Glomerular visceral epithelial cell (primary cell): ENCODE measurements around the gene GPC6.
"Not testable (repeated sequence)": the region's sequence is repeated elsewhere in the genome, so short reads cannot be mapped to it uniquely, and the experiment has no call there.

ENCODE experiments used
- DNase-seq: peaks from one replicate; pipeline ENCODE4 v3.0.0-alpha.2; 2016; ENCODE audit errors: extremely low spot score

GPC6 gene

GRCh38 chr13:93318534-93319254 lies 92.1 kb downstream of the GPC6 start:
- DNase-seq = no peak

DNA sequence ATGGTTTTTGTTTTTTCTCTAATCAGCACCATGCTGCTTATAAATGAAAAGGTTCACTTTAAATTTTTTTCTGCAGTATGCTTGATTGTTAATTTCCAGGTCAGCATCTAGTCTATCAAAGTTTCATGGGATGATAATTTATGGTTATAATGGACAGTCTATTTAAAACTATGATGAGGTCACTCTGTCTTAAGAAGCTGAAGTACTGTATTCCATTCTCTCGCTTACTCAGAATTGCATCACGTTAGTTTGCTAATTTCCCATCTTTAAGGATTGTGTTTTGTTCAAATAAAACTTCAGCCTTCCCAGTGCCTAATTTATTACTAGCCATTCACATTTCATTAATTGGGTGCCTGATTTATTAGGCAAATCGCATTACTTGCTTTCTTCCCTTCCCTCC lies 94.3 kb downstream of the GPC6 start:
- no peak for DNase-seq

DNA sequence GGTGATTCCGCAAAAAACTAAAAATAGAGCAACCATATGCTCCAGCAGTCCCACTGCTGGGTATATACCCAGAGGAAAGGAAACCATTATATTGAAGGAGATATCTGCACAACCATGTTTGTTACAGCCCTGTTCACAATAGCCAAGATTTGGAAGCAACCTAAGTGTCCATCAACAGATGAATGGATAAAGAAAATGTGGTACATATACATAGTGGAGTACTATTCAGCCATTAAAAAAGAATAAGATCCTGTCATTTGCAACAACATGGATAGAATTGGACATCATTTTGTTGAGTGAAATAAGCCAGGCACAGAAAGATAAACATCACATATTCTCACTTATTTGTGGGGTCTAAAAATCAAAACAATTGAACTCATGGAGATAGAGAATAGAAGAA lies 97.3 kb downstream of the GPC6 start:
- not testable (repeated sequence) for DNase-seq

GRCh38 chr13:93325303-93326233 lies 99.0 kb downstream of the GPC6 start:
- no peak for DNase-seq

- no peak for DNase-seq
Observed at GRCh38 chr13:93326234-93326811, 99.7 kb downstream of the GPC6 start.

DNA sequence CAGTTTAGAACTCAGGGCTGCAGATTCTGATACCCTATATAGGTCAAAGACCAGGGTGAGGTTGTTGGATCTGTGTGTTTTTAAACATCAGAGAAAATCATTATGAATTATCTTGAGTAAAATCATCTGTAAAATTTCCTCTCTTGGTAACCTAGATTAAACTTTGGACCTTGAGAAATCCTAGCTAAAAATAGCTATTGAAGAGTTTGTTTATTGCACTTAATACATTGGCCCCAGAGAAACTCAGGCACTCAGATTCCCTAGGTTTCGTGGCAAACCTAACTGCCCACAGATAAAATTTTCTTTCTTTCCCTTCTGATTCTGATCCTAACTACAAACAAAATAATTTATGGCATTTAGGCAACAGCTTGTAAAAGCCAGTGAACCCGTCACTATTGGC lies 102.3 kb downstream of the GPC6 start:
- no peak for DNase-seq

DNA sequence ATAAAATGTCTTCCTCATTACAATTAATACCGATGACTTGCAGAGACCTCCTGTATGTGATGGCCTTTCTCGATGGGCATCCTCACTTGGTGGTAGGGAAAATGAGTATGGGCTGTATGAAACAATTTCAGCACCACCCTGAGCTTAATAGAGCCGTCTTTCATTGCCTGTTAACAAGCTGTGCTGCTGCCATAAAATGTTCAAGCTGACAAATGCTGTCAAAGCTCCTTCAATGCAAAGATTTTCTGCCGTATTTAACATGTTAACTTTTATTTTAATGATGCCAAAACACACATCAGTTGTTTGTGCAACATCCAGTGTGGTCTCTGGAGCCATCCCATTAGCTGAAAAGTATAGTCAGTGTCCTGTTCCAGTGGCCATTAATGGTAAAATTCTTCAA lies 110.1 kb downstream of the GPC6 start:
- DNase-seq = no peak

GRCh38 chr13:93338030-93338429 lies 111.4 kb downstream of the GPC6 start:
- DNase-seq = no peak

GRCh38 chr13:93338906-93339305 lies 112.3 kb downstream of the GPC6 start:
- peak; percentile 5 for DNase-seq

DNA sequence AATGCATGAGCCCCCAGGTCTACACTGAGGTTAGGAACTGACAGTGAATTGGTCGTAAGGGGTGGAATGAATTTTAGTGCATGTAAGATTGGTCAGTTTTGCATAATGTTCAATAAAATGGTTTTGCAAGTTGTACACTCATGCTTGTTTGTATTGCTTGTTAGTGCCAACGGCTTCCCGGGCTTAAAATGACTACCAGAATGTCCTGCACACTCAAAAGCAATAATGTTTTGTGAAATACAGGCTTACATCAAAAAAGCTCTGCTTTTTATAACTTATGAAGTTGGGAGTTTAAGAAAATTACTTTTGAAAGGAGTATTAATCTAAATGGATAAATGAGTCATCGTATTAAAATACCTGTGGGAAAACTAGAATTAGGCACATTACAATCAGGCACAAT lies 112.9 kb downstream of the GPC6 start:
- no peak for DNase-seq

GRCh38 chr13:93341517-93341916 lies 114.9 kb downstream of the GPC6 start:
- no peak for DNase-seq

DNA sequence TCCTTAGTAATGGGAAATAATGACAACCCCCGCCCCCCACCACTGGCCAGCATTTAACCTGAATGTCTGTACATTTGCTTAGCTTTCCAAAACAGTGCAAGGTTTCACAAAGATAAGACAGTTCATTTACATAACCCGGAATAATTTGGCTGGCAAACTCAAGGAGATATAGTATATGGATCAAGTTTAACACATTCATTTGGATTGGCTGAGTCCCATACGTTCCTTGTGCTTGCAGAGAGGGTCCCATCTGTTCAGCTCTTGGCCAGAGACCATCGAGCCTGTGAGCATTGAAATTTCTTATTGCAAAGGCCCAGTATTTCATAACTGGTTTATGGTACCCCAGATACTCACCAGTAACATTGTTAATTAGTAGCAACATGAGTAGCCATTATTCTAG lies 116.5 kb downstream of the GPC6 start:
- DNase-seq = no peak

- no peak for DNase-seq
Observed at GRCh38 chr13:93344048-93344705, 117.6 kb downstream of the GPC6 start.

- DNase-seq = no peak
Observed at GRCh38 chr13:93345024-93345423, 118.4 kb downstream of the GPC6 start.

DNA sequence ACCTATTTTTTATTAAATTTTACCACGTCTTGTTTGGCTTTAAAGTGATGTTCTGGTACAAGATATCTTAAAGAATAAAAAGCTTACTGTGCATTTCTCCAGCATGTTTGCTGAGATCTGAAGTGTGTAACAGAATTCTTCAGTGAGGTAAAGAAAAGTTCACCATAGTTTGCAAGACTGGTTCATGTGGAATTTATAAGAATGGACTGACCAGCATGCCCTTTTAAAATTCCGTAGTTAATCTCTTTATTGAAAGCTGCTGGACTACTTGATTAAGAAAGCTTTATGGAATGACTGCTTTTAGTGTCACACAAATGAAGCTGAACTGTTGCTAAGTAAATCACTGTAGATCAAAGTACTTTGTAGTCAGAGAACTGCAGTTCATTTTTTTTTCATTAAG lies 119.2 kb downstream of the GPC6 start:
- no peak for DNase-seq

GRCh38 chr13:93352616-93353015 lies 126.0 kb downstream of the GPC6 start:
- no peak for DNase-seq

GRCh38 chr13:93355094-93355493 lies 128.5 kb downstream of the GPC6 start:
- no peak for DNase-seq

DNA sequence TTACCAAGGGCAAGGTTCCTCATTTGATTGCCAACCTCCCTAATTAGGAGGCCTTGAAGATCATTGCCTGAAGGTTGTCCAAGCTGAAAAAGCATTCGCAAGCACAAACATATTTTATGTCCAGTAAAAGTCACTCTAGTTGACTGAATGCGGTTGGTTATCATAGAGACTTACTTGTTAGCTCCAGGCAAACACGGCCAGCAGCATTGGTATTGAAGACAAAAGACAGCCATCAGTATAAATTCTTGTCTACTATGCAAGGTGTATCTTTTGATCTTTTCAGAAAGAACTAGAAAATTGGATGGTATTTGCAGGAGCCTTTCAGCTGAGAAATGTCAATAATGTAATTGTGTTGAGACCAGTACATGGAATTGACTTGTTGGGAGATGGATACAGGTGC lies 129.9 kb downstream of the GPC6 start:
- DNase-seq = no peak

DNA sequence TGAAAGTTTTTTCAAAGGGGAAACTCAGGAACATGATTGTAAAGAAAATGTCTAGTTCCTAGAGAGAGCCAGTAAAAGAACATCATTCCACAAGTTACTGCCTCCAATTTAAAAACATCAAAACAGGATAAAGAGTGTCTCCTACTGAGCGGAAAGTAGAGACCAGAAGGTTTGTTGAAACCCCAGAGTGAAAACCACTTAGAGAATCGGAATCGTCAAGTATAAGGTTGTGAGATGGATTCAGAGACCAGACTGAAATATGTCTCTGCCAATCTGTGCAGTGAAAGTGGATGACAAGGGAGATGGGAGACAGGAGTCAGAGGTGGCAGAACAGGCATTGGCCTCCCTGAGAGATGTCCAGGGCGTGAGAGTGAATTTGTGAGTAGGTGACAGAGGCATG lies 133.4 kb downstream of the GPC6 start:
- DNase-seq = no peak

GRCh38 chr13:93361703-93362102 lies 135.1 kb downstream of the GPC6 start:
- no peak for DNase-seq

- DNase-seq = no peak
Observed at GRCh38 chr13:93364166-93364565, 137.6 kb downstream of the GPC6 start.

DNA sequence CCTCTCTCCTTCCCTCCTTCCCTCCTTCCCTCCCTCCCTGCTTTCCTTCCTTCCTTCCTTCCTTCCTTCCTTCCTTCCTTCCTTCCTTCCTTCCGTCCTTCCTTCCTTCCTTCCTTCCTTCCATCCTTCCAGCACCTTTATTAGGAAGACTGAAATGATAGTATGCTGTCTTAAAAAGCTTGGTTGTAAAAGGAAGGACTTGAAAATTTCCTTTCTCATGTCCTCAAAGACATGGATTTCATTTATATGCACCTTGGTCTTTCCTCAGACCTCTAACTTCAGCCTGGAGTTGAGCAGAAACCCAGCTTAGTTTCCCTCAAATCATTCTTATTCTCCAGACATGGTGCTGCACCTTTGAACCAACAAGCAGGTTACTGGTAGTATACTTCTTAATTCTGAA lies 141.7 kb downstream of the GPC6 start:
- DNase-seq = no peak
